ENCODE results near the gene MEP1B.
"Not testable (repeated sequence)": the region's sequence is repeated elsewhere in the genome, so short reads cannot be mapped to it uniquely, and the experiment has no call there.

The MEP1B gene

GRCh38 chr18:32208577-32208976, 18.7 kb downstream of the MEP1B start:
- H3K79me2 ChIP-seq (ENCODE audit: control insufficient read depth, insufficient read depth, low read length, unreplicated experiment) = no peaks in the 10 kb centered on the region
- no peak overlapping the region for H3K27ac ChIP-seq (ENCODE audit: low read depth, low read length)
- no peak overlapping the region for H3K4me3 ChIP-seq (ENCODE audit: low read depth, low read length)
- H2AFZ ChIP-seq (ENCODE audit: low read length, unreplicated experiment) = no peak overlapping the region
- H3K36me3 ChIP-seq (ENCODE audit: insufficient read depth, low read length) = no peaks in the 10 kb centered on the region
- no peaks in the 10 kb centered on the region for H3K4me1 ChIP-seq (ENCODE audit: control insufficient read depth, insufficient read depth, low read length, unreplicated experiment)
- peaks cover 26% of the 10 kb centered on the region for H3K27me3 ChIP-seq (ENCODE audit: insufficient read depth, low read length)

GRCh38 chr18:32209685-32210445, 20.0 kb downstream of the MEP1B start:
- no peaks in the 10 kb centered on the region for H3K4me1 ChIP-seq (ENCODE audit: control insufficient read depth, insufficient read depth, low read length, unreplicated experiment)
- no peak overlapping the region for H3K4me3 ChIP-seq (ENCODE audit: low read depth, low read length)
- H2AFZ ChIP-seq (ENCODE audit: low read length, unreplicated experiment) = no peak overlapping the region
- peaks cover 26% of the 10 kb centered on the region for H3K27me3 ChIP-seq (ENCODE audit: insufficient read depth, low read length)
- H3K79me2 ChIP-seq (ENCODE audit: control insufficient read depth, insufficient read depth, low read length, unreplicated experiment) = no peaks in the 10 kb centered on the region
- H3K36me3 ChIP-seq (ENCODE audit: insufficient read depth, low read length) = no peaks in the 10 kb centered on the region
- H3K27ac ChIP-seq (ENCODE audit: low read depth, low read length) = no peak overlapping the region

GRCh38 chr18:32213693-32214092, 23.9 kb downstream of the MEP1B start:
- no peaks in the 10 kb centered on the region for H3K4me1 ChIP-seq (ENCODE audit: control insufficient read depth, insufficient read depth, low read length, unreplicated experiment)
- no peak overlapping the region for H2AFZ ChIP-seq (ENCODE audit: low read length, unreplicated experiment)
- H3K79me2 ChIP-seq (ENCODE audit: control insufficient read depth, insufficient read depth, low read length, unreplicated experiment) = no peaks in the 10 kb centered on the region
- no peak overlapping the region for H3K27ac ChIP-seq (ENCODE audit: low read depth, low read length)
- no peak overlapping the region for H3K4me3 ChIP-seq (ENCODE audit: low read depth, low read length)
- no peaks in the 10 kb centered on the region for H3K36me3 ChIP-seq (ENCODE audit: insufficient read depth, low read length)
- H3K27me3 ChIP-seq (ENCODE audit: insufficient read depth, low read length) = peaks cover 17% of the 10 kb centered on the region; the same call in 1 of the 2 replicates

GRCh38 chr18:32216390-32216789, 26.6 kb downstream of the MEP1B start:
- Histone ChIP-seq H3K4me1 (ENCODE audit: control insufficient read depth, insufficient read depth, low read length, unreplicated experiment) (no peaks in the 10 kb centered on the region), H2AFZ (ENCODE audit: low read length, unreplicated experiment) (no peak overlapping the region), H3K27me3 (ENCODE audit: insufficient read depth, low read length) (peaks cover 17% of the 10 kb centered on the region; the same call in 1 of the 2 replicates), H3K4me3 (ENCODE audit: low read depth, low read length) (no peak overlapping the region), H3K36me3 (ENCODE audit: insufficient read depth, low read length) (no peaks in the 10 kb centered on the region), H3K27ac (ENCODE audit: low read depth, low read length) (no peak overlapping the region), H3K79me2 (ENCODE audit: control insufficient read depth, insufficient read depth, low read length, unreplicated experiment) (no peaks in the 10 kb centered on the region)

- H2AFZ ChIP-seq (ENCODE audit: low read length, unreplicated experiment) = no peak overlapping the region
- H3K36me3 ChIP-seq (ENCODE audit: insufficient read depth, low read length) = no peaks in the 10 kb centered on the region
- no peaks in the 10 kb centered on the region for H3K4me1 ChIP-seq (ENCODE audit: control insufficient read depth, insufficient read depth, low read length, unreplicated experiment)
- no peak overlapping the region for H3K4me3 ChIP-seq (ENCODE audit: low read depth, low read length)
- H3K79me2 ChIP-seq (ENCODE audit: control insufficient read depth, insufficient read depth, low read length, unreplicated experiment) = no peaks in the 10 kb centered on the region
- H3K27ac ChIP-seq (ENCODE audit: low read depth, low read length) = no peak overlapping the region
- peaks cover 9% of the 10 kb centered on the region; the same call in 1 of the 2 replicates for H3K27me3 ChIP-seq (ENCODE audit: insufficient read depth, low read length)
Measured at GRCh38 chr18:32219431-32220018, 29.7 kb downstream of the MEP1B start.

- H3K36me3 ChIP-seq (ENCODE audit: insufficient read depth, low read length); H3K4me1 ChIP-seq (ENCODE audit: control insufficient read depth, insufficient read depth, low read length, unreplicated experiment); H3K79me2 ChIP-seq (ENCODE audit: control insufficient read depth, insufficient read depth, low read length, unreplicated experiment); H3K27ac ChIP-seq (ENCODE audit: low read depth, low read length); H3K4me3 ChIP-seq (ENCODE audit: low read depth, low read length); H2AFZ ChIP-seq (ENCODE audit: low read length, unreplicated experiment); H3K27me3 ChIP-seq (ENCODE audit: insufficient read depth, low read length): not testable (repeated sequence)
Measured at GRCh38 chr18:32233348-32233747, 43.5 kb downstream of the MEP1B start.

- no peak overlapping the region for H3K4me3 ChIP-seq (ENCODE audit: low read depth, low read length)
- H3K79me2 ChIP-seq (ENCODE audit: control insufficient read depth, insufficient read depth, low read length, unreplicated experiment) = no peaks in the 10 kb centered on the region
- no peaks in the 10 kb centered on the region for H3K4me1 ChIP-seq (ENCODE audit: control insufficient read depth, insufficient read depth, low read length, unreplicated experiment)
- H3K27ac ChIP-seq (ENCODE audit: low read depth, low read length) = no peak overlapping the region
- H3K27me3 ChIP-seq (ENCODE audit: insufficient read depth, low read length) = peaks cover 28% of the 10 kb centered on the region
- H3K36me3 ChIP-seq (ENCODE audit: insufficient read depth, low read length) = no peaks in the 10 kb centered on the region
- H2AFZ ChIP-seq (ENCODE audit: low read length, unreplicated experiment) = no peak overlapping the region
Measured at GRCh38 chr18:32237049-32237448, 47.2 kb downstream of the MEP1B start.

- H3K27me3 ChIP-seq (ENCODE audit: insufficient read depth, low read length) = peaks cover 45% of the 10 kb centered on the region
- H3K4me3 ChIP-seq (ENCODE audit: low read depth, low read length) = no peak overlapping the region
- H3K27ac ChIP-seq (ENCODE audit: low read depth, low read length) = no peak overlapping the region
- no peaks in the 10 kb centered on the region for H3K4me1 ChIP-seq (ENCODE audit: control insufficient read depth, insufficient read depth, low read length, unreplicated experiment)
- H3K79me2 ChIP-seq (ENCODE audit: control insufficient read depth, insufficient read depth, low read length, unreplicated experiment) = no peaks in the 10 kb centered on the region
- no peak overlapping the region for H2AFZ ChIP-seq (ENCODE audit: low read length, unreplicated experiment)
- no peaks in the 10 kb centered on the region for H3K36me3 ChIP-seq (ENCODE audit: insufficient read depth, low read length)
Measured at GRCh38 chr18:32238635-32239268, 48.9 kb downstream of the MEP1B start.

GRCh38 chr18:32242395-32242794, 52.6 kb downstream of the MEP1B start:
- no peak overlapping the region for H3K4me3 ChIP-seq (ENCODE audit: low read depth, low read length)

GRCh38 chr18:32243358-32243757, 53.5 kb downstream of the MEP1B start:
- no peaks in the 10 kb centered on the region for H3K79me2 ChIP-seq (ENCODE audit: control insufficient read depth, insufficient read depth, low read length, unreplicated experiment)
- no peaks in the 10 kb centered on the region for H3K36me3 ChIP-seq (ENCODE audit: insufficient read depth, low read length)
- no peaks in the 10 kb centered on the region for H3K4me1 ChIP-seq (ENCODE audit: control insufficient read depth, insufficient read depth, low read length, unreplicated experiment)
- H3K27ac ChIP-seq (ENCODE audit: low read depth, low read length) = no peak overlapping the region
- H3K4me3 ChIP-seq (ENCODE audit: low read depth, low read length) = no peak overlapping the region
- H2AFZ ChIP-seq (ENCODE audit: low read length, unreplicated experiment) = no peak overlapping the region
- H3K27me3 ChIP-seq (ENCODE audit: insufficient read depth, low read length) = peaks cover 57% of the 10 kb centered on the region

More at GRCh38 chr18:32242395-32242794, 52.6 kb downstream of the MEP1B start:
- Histone ChIP-seq H2AFZ (ENCODE audit: low read length, unreplicated experiment) (no peak overlapping the region), H3K27ac (ENCODE audit: low read depth, low read length) (no peak overlapping the region), H3K4me1 (ENCODE audit: control insufficient read depth, insufficient read depth, low read length, unreplicated experiment) (no peaks in the 10 kb centered on the region), H3K79me2 (ENCODE audit: control insufficient read depth, insufficient read depth, low read length, unreplicated experiment) (no peaks in the 10 kb centered on the region), H3K36me3 (ENCODE audit: insufficient read depth, low read length) (no peaks in the 10 kb centered on the region), H3K27me3 (ENCODE audit: insufficient read depth, low read length) (peaks cover 61% of the 10 kb centered on the region)

- Histone ChIP-seq H3K4me3 (ENCODE audit: low read depth, low read length) (no peak overlapping the region), H2AFZ (ENCODE audit: low read length, unreplicated experiment) (no peak overlapping the region), H3K4me1 (ENCODE audit: control insufficient read depth, insufficient read depth, low read length, unreplicated experiment) (no peaks in the 10 kb centered on the region), H3K27ac (ENCODE audit: low read depth, low read length) (no peak overlapping the region), H3K79me2 (ENCODE audit: control insufficient read depth, insufficient read depth, low read length, unreplicated experiment) (no peaks in the 10 kb centered on the region), H3K27me3 (ENCODE audit: insufficient read depth, low read length) (peaks cover 67% of the 10 kb centered on the region), H3K36me3 (ENCODE audit: insufficient read depth, low read length) (no peaks in the 10 kb centered on the region)
Measured at GRCh38 chr18:32244881-32245280, 55.0 kb downstream of the MEP1B start.

Measured in ACC112 (cell line).